ENCODE measurements around the gene TGM1.

The TGM1 gene

DNA sequence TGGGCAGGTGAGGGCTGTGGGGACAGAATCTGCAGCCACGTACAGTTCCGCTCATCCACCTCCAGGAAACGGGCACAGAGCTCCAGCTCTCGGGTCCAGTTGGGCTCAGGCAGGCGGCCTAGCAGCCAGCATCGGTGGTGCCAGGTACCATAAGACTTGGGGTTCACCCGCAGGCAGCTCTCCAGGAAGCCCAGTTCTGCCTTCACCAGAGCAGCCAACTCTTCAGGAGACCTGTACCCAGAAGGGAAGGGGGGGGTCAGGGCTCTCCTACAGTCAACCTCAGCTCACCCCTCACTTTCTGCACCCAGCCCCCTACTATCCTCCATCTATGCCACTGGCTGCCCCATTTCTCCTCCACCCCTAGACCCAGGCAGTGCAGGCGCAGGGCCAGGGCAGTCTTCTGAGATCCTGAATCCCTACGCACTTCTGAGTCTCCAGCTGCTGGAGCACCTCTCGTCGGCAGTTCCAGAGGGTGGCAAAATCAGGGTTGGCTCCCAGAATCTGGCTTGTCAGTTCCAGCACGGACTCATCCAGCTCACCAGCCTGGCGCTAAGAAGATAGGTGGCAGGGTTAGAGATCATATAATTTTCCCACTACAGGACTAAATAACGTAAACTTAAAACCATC lies 7.0 kb upstream of the TGM1 start:
- DNase-seq (ENCODE audit: low spot score), result no peak
- TF ChIP-seq, protein P1, sequence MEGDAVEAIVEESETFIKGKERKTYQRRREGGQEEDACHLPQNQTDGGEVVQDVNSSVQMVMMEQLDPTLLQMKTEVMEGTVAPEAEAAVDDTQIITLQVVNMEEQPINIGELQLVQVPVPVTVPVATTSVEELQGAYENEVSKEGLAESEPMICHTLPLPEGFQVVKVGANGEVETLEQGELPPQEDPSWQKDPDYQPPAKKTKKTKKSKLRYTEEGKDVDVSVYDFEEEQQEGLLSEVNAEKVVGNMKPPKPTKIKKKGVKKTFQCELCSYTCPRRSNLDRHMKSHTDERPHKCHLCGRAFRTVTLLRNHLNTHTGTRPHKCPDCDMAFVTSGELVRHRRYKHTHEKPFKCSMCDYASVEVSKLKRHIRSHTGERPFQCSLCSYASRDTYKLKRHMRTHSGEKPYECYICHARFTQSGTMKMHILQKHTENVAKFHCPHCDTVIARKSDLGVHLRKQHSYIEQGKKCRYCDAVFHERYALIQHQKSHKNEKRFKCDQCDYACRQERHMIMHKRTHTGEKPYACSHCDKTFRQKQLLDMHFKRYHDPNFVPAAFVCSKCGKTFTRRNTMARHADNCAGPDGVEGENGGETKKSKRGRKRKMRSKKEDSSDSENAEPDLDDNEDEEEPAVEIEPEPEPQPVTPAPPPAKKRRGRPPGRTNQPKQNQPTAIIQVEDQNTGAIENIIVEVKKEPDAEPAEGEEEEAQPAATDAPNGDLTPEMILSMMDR (IDR thresholded peaks at IDR 0.05; ENCODE audit: extremely low read depth, missing control alignments), result no peak

DNA sequence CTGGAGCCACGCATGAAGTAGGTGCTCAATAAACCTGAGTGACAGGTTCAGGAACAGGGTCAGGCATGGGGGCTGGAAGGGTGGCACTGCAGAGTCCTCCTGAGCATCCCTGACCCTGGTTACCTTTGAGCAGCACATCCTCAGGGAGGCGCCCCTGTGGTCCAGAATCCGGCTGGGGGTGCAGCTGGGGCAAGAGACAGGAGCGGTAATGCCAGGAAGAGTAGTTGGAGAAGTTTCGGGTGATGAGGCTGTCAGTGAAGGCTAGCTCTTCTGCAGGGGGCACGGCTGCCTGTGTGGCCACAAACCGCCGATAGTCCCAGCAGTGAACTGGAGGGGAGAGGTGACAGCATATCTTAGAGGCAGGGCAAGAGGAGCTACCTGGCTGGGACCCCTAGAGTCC lies 6.4 kb upstream of the TGM1 start:
- TF ChIP-seq, protein P1 (IDR thresholded peaks at IDR 0.05; ENCODE audit: extremely low read depth, missing control alignments), result no peak
- no peak for DNase-seq (ENCODE audit: low spot score)

DNA sequence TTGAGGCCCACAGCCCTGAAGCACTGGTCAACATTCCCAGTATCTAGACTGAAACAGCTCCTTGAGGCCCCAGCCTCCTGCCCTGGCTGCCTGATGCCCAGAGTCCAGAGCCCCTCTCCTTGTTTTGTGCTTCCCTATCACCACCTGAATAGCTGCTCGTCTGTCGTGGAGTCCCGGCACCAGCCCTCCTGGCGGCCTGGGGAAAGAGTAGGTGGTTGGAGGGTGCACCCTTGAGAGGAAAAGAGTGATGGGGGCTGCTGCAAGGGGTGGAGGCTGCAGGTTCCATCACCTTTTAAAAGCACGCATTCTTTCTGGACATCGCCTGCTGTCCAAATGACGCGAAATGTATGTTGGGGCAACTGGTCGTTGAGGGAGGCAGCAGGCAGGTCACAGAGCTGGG lies 5.2 kb upstream of the TGM1 start:
- TF ChIP-seq, protein P1 (IDR thresholded peaks at IDR 0.05; ENCODE audit: extremely low read depth, missing control alignments), result no peak
- no peak for DNase-seq (ENCODE audit: low spot score)

DNA sequence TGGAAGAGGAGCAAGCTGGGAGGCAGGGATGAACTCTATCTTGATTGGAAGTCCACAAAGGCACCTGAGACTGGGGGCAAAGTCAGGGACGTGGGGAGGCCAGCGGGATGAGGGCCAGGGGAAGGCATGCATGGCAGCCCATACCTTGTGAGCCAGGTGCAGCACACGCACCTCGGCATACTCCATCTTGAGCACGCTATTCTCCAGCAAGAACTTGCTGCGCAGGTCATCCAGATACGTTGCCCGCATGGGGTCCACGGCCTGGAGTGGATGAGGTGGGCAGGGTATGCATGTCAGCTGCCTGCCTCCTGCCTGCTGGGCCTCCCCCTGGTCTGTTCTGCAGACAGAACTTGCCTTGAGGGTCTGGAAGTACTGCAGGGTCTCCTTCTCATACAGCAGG lies 4.5 kb upstream of the TGM1 start:
- TF ChIP-seq, protein P1 (IDR thresholded peaks at IDR 0.05; ENCODE audit: extremely low read depth, missing control alignments), result no peak
- no peak for DNase-seq (ENCODE audit: low spot score)

DNA sequence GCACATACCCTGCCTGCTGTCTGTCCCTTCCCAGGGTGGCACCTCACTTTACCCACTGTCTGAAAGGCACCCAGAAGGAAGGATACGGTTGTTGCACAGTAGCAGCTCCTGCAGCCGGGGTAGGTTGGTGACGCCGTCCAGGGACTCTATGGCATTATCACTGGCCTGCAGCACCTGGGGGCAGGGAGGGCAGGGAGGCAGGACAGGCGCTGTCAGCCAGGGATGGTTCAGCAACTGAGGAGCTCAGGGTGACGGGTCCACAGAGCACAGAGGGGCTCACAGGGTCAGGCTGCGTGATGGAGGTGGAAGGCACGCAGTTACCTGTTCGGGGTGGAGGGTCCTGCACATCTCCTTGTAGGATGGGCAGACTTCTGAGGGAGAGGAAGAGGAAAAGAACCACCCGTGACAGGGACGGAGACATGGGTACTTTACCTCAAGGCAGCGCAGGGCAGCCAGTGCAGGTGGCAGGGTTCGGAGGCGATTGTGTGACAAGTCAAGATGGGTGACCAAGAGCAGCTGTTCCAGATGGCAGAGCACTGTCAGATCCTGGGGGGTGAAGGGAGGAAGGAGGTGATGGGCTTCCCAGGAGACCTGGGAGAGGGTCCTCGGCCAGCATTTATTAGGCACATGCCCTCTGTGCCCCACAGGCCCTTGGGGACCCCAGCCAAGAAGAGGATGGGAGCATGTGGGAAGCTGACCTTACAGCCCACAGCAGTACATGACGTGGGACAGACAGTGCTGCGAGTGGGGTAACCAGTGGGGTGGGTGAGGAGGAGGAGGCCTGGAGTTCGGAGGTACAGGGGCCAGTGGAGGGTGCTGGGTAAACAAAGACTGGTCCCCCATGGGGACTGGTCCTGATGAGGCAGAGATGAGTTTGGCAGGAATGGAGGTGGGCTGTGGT lies 3.6 kb upstream of the TGM1 start:
- TF ChIP-seq, protein P1 (IDR thresholded peaks at IDR 0.05; ENCODE audit: extremely low read depth, missing control alignments), result no peak

DNA sequence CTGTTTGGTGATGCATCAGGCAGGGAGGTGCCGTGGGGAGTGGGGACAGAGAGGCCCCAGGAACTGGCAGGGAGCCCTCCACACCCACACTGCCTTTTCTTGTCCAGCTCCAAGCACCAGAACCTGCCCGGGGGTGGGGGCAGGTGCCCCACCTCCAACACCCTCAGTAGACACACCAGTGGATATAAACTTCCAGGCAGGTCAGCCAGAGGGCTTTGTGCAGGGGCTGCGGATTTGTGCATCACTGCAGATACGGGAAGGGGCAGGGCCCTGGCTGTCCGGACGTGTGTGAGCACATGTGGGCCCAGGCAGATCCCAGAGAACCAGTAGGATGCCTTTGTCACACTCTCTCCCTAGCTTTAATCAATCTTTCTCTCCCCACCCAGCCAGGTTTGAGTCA lies 1.3 kb upstream of the TGM1 start:
- no peak for DNase-seq (ENCODE audit: low spot score)
- TF ChIP-seq, protein P1 (IDR thresholded peaks at IDR 0.05; ENCODE audit: extremely low read depth, missing control alignments), result no peak

More for the DNA sequence above, 3.6 kb upstream of the TGM1 start:
- DNase-seq (ENCODE audit: low spot score), result no peak

DNA sequence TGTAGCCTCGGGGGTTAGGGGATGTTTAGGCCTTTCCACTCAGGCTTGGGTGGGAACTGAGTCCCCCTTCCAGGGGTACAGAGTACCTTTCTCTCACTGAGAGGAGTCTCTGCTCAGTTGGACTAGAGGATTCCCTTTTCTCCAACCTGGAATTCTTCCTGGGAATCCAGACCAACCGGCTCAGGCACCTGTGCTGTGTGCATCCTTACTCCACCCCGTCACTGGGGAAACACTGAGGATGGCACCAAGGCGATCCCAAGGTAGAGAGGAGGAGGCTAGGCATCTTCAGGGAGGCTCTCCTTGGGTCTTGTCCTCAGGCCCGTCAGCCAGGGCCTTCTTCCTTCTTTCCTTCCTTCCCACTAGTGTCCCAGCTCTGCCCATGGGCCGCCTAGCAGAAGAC lies 871 bp upstream of the TGM1 start:
- no peak for DNase-seq (ENCODE audit: low spot score)
- TF ChIP-seq, protein P1 (IDR thresholded peaks at IDR 0.05; ENCODE audit: extremely low read depth, missing control alignments), result no peak
